Bladder microvascular endothelial cell (primary cell): ENCODE results near the gene TMEM273. TPM values are rescaled to one million over a fixed set of nuclear protein-coding genes. Genes with fewer than 3 reads are reported as not detected.

Source experiments
- total RNA-seq: library from RNA; depleted of rRNA; stranded (reverse); fragments of >200 nt; gene quantifications from 2 replicates; pipeline ENCODE4 v1.2.3, GENCODE V29; 2014

The TMEM273 gene
- 5.3 and 68.0 TPM in 2 replicates for total RNA-seq

GRCh38 chr10:49187950-49188761, at the start of gene TMEM273:
TMEM273 (minus strand) TSS chr10:49188391; CDS start chr10:49188336, 55 bp downstream.

GRCh38 chr10:49133706-49134248, 54.4 kb downstream of the TMEM273 start, which contains the start of gene FAM170B:
FAM170B (minus strand) TSS chr10:49134021; CDS start chr10:49133918, 103 bp downstream.

GRCh38 chr10:49115015-49115795, 73.0 kb downstream of the TMEM273 start, which contains the start of gene VSTM4:
VSTM4 (minus strand) TSS chr10:49115522; CDS start chr10:49115485, 37 bp downstream.

Other genes starting within 250 kb of the TMEM273 start
- gene LRRC18, start 248.6 kb downstream of the TMEM273 start, total RNA-seq, result not detected in 2 replicates
- gene VSTM4, start 72.9 kb downstream of the TMEM273 start, total RNA-seq, result 0.16 and 0.25 TPM in 2 replicates
- not detected in 2 replicates for gene FAM170B, start 54.4 kb downstream of the TMEM273 start, total RNA-seq
- gene C10orf71, start 110.8 kb upstream of the TMEM273 start, total RNA-seq, result not detected in 2 replicates
- not detected in 2 replicates for gene DRGX, start 207.7 kb upstream of the TMEM273 start, total RNA-seq